Measurements from ENCODE around the gene GRIN3B. TPM values are rescaled to one million over a fixed set of nuclear protein-coding genes. Genes with fewer than 3 reads are reported as not detected.

GRIN3B gene
- total and polyA plus RNA-seq, 9 of the 15 experiments (the other 6 are each of a cell fraction or from before 2014, with no cell fraction given), result 0.06 to 0.95 (median 0.19) TPM; not detected in 6

DNA sequence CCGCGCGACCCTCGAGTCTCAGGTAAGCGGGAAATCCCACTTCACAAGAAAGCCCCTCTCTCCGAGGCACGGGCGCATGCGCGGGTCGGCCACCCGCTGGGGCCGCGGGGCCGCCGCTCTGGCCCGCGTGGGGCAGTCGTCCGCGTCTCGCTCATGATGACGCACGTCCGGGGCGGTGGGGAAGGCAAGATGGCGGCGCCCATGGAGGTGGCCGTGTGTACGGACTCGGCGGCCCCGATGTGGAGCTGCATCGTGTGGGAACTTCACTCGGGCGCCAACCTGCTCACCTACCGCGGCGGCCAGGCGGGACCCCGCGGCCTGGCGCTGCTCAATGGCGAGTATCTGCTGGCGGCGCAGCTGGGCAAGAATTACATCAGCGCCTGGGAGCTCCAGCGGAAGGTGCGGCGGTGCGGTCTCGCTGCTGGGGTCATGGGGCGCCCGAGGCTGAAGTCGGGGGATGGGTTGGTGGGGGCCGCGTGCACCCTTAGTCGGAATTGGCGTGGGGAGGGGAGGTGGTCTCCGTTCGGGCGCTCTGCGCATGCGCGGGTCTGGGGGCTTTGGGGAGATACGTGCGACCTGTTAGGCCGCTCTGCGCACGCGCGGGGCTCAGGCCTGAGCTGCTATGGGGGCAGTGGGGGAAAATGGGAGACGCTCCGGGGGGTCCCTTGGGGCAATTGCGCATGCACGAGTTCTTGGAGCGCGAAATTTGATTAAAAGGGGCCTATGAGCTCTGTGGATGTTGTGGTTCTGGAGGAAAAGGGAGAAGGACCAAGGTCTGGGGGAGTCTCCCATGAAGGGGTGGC lies 15.9 kb upstream of the GRIN3B start, which contains the start of gene WDR18 (continued):
- TF ChIP-seq ZNF518B (CRISPR knock-in tag; IDR thresholded peaks at IDR 0.05), result no peak
- TF ChIP-seq HNRNPUL1 (IDR thresholded peaks at IDR 0.05; ENCODE audit: low read length), result no peak
- TF ChIP-seq, protein P1, sequence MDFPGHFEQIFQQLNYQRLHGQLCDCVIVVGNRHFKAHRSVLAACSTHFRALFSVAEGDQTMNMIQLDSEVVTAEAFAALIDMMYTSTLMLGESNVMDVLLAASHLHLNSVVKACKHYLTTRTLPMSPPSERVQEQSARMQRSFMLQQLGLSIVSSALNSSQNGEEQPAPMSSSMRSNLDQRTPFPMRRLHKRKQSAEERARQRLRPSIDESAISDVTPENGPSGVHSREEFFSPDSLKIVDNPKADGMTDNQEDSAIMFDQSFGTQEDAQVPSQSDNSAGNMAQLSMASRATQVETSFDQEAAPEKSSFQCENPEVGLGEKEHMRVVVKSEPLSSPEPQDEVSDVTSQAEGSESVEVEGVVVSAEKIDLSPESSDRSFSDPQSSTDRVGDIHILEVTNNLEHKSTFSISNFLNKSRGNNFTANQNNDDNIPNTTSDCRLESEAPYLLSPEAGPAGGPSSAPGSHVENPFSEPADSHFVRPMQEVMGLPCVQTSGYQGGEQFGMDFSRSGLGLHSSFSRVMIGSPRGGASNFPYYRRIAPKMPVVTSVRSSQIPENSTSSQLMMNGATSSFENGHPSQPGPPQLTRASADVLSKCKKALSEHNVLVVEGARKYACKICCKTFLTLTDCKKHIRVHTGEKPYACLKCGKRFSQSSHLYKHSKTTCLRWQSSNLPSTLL (IDR thresholded peaks at IDR 0.05), result no peak
- TF ChIP-seq CCNT2 (IDR thresholded peaks at IDR 0.05; ENCODE audit: borderline replicate concordance, extremely low read depth, insufficient read length, low read depth, low read length), result peak; percentile 57
- no peak for TF ChIP-seq PPARD (CRISPR knock-in tag; IDR thresholded peaks at IDR 0.05)
- no peak for TF ChIP-seq ARID3B (CRISPR knock-in tag; IDR thresholded peaks at IDR 0.05; ENCODE audit: borderline replicate concordance)
- no peak for TF ChIP-seq SMC3 (conservative IDR thresholded peaks at IDR 0.05; ENCODE audit: insufficient read depth, low read depth, low read length)
- no peak for TF ChIP-seq SMAD2 (IDR thresholded peaks at IDR 0.05; ENCODE audit: low read depth, low read length)
- TF ChIP-seq ZNF277 (CRISPR knock-in tag; IDR thresholded peaks at IDR 0.05; ENCODE audit: borderline replicate concordance), result no peak
- no peak for TF ChIP-seq ZNF134 (CRISPR knock-in tag; conservative IDR thresholded peaks at IDR 0.05)
- no peak for TF ChIP-seq NFE2L1 (tag; IDR thresholded peaks at IDR 0.05; ENCODE audit: borderline replicate concordance, low read depth)
- no peak for TF ChIP-seq OTX1 (CRISPR knock-in tag; IDR thresholded peaks at IDR 0.05)
- no peak for TF ChIP-seq MAFK (IDR thresholded peaks at IDR 0.05; ENCODE audit: low read length)
- no peak; the same call in 1 of the 2 replicates for TF ChIP-seq ARID1B (IDR thresholded peaks at IDR 0.05)
- no peak for TF ChIP-seq GATAD2B (IDR thresholded peaks at IDR 0.05; ENCODE audit: borderline replicate concordance)
- TF ChIP-seq ZNF133 (CRISPR knock-in tag; IDR thresholded peaks at IDR 0.05), result no peak
- no peak for TF ChIP-seq ELK1 (CRISPR knock-in tag; IDR thresholded peaks at IDR 0.05)
- TF ChIP-seq MCM2 (IDR thresholded peaks at IDR 0.05; ENCODE audit: low read depth), result no peak
- no peak for TF ChIP-seq EHMT2 (IDR thresholded peaks at IDR 0.05)

All from K562 (cell line).